Urinary bladder (tissue), 4 donors: ENCODE data around the gene LRFN5. TPM values are rescaled to one million over a fixed set of nuclear protein-coding genes. Genes with fewer than 3 reads are reported as not detected.

Experiments used
- DNase-seq: peaks from one replicate; pipeline ENCODE4 v3.0.0-alpha.2; 2015; ENCODE audit errors: extremely low spot score
- H3K27ac ChIP-seq: one replicate; pipeline ENCODE4 v1.5.1; 2013; ENCODE audit warnings: low read depth, mild to moderate bottlenecking, moderate library complexity
- H3K36me3 ChIP-seq: one replicate; pipeline ENCODE4 v1.6.1; 2013; ENCODE audit warnings: mild to moderate bottlenecking, moderate library complexity; ENCODE audit not compliant: insufficient read depth
- H3K4me1 ChIP-seq: one replicate; pipeline ENCODE4 v1.6.1; 2013; ENCODE audit warnings: mild to moderate bottlenecking, moderate library complexity; ENCODE audit not compliant: insufficient read depth
- H3K4me3 ChIP-seq: one replicate; pipeline ENCODE4 v1.5.1; 2013; ENCODE audit warnings: low read depth, low read length
- WGBS: extraction: QIAGEN DNeasy Blood & Tissue Kit; methylation state at CpG from one replicate; pipeline ENCODE4 v1.1.7; 2013; 5-methylcytosine and 5-hydroxymethylcytosine counted together
- polyA plus RNA-seq: library from polyadenylated mRNA; stranded (reverse); fragments of 200-250 nt; gene quantifications from one replicate; pipeline ENCODE4 v1.2.3, GENCODE V29; 2013
- total RNA-seq: library from RNA; depleted of rRNA; stranded (reverse); fragments of >200 nt; gene quantifications from one replicate; pipeline ENCODE4 v1.2.3, GENCODE V29; 2014
- donor health status: healthy with polysubstance abuse.
- donor health status: healthy.

LRFN5 gene
- total and polyA plus RNA-seq, 2 donors: 12.7 to 45.9 TPM

- H3K4me1 ChIP-seq: no peaks in the 10 kb centered on the region
- DNase-seq: no peak
- 77% methylated on average over 2 of the region's 2 CpGs for WGBS
- H3K27ac ChIP-seq: no peak overlapping the region
- no peaks in the 10 kb centered on the region for H3K36me3 ChIP-seq
- no peak overlapping the region for H3K4me3 ChIP-seq
Measured at GRCh38 chr14:41839661-41840060, 233.0 kb downstream of the LRFN5 start.

- Histone ChIP-seq H3K27ac (no peak overlapping the region), H3K4me3 (no peak overlapping the region), H3K36me3 (no peaks in the 10 kb centered on the region), H3K4me1 (no peaks in the 10 kb centered on the region)
- 71% methylated on average over 2 of the region's 2 CpGs for WGBS
- DNase-seq: no peak
Measured at GRCh38 chr14:41859336-41859735, 252.7 kb downstream of the LRFN5 start.

GRCh38 chr14:41860586-41860985 lies 253.9 kb downstream of the LRFN5 start:
- H3K27ac ChIP-seq: no peak overlapping the region
- H3K4me3 ChIP-seq: no peak overlapping the region
- no peaks in the 10 kb centered on the region for H3K36me3 ChIP-seq
- DNase-seq: no peak
- WGBS: 21% methylated on average over 1 of the region's 1 CpG
- no peaks in the 10 kb centered on the region for H3K4me1 ChIP-seq

- Histone ChIP-seq H3K36me3 (no peaks in the 10 kb centered on the region), H3K27ac (no peak overlapping the region), H3K4me1 (no peaks in the 10 kb centered on the region), H3K4me3 (no peak overlapping the region)
- no peak for DNase-seq
Measured at GRCh38 chr14:41865894-41866293, 259.2 kb downstream of the LRFN5 start.

- no peaks in the 10 kb centered on the region for H3K4me1 ChIP-seq
- no peak for DNase-seq
- no peak overlapping the region for H3K27ac ChIP-seq
- WGBS: 81% methylated on average over 3 of the region's 3 CpGs
- H3K36me3 ChIP-seq: no peaks in the 10 kb centered on the region
- H3K4me3 ChIP-seq: no peak overlapping the region
Measured at GRCh38 chr14:41868396-41868795, 261.7 kb downstream of the LRFN5 start.

- Histone ChIP-seq H3K27ac (no peak overlapping the region), H3K4me3 (no peak overlapping the region), H3K36me3 (no peaks in the 10 kb centered on the region), H3K4me1 (no peaks in the 10 kb centered on the region)
- peak; percentile 1 for DNase-seq
- 32% methylated on average over 4 of the region's 4 CpGs for WGBS
Measured at GRCh38 chr14:41872931-41873685, 266.4 kb downstream of the LRFN5 start.

GRCh38 chr14:41873686-41874317 lies 267.1 kb downstream of the LRFN5 start:
- H3K36me3 ChIP-seq: no peaks in the 10 kb centered on the region
- 23% methylated on average over 1 of the region's 1 CpG for WGBS
- H3K4me3 ChIP-seq: no peak overlapping the region
- no peaks in the 10 kb centered on the region for H3K4me1 ChIP-seq
- DNase-seq: peak; percentile 21
- H3K27ac ChIP-seq: no peak overlapping the region

GRCh38 chr14:41875116-41875515 lies 268.4 kb downstream of the LRFN5 start:
- 97% methylated on average over 1 of the region's 1 CpG for WGBS
- H3K27ac ChIP-seq: no peak overlapping the region
- H3K4me3 ChIP-seq: no peak overlapping the region
- no peak for DNase-seq
- H3K4me1 ChIP-seq: no peaks in the 10 kb centered on the region
- no peaks in the 10 kb centered on the region for H3K36me3 ChIP-seq

- Histone ChIP-seq H3K36me3 (no peaks in the 10 kb centered on the region), H3K4me3 (no peak overlapping the region), H3K4me1 (no peaks in the 10 kb centered on the region), H3K27ac (no peak overlapping the region)
- WGBS: 80% methylated on average over 3 of the region's 3 CpGs
- DNase-seq: no peak
Measured at GRCh38 chr14:41878321-41878720, 271.6 kb downstream of the LRFN5 start.

- WGBS: 72% methylated on average over 8 of the region's 8 CpGs
- DNase-seq: no peak
Measured at GRCh38 chr14:41891624-41892023, 284.9 kb downstream of the LRFN5 start.

GRCh38 chr14:41899416-41899815 lies 292.7 kb downstream of the LRFN5 start:
- Histone ChIP-seq H3K4me1 (no peaks in the 10 kb centered on the region), H3K27ac (no peak overlapping the region), H3K36me3 (no peaks in the 10 kb centered on the region), H3K4me3 (no peak overlapping the region)
- no peak for DNase-seq

More at GRCh38 chr14:41891624-41892023, 284.9 kb downstream of the LRFN5 start:
- Histone ChIP-seq H3K4me3 (no peak overlapping the region), H3K4me1 (no peaks in the 10 kb centered on the region), H3K36me3 (no peaks in the 10 kb centered on the region), H3K27ac (no peak overlapping the region)

GRCh38 chr14:41900644-41901043 lies 294.0 kb downstream of the LRFN5 start:
- no peak overlapping the region for H3K27ac ChIP-seq
- 78% methylated on average over 4 of the region's 4 CpGs for WGBS
- DNase-seq: no peak
- H3K4me3 ChIP-seq: no peak overlapping the region
- no peaks in the 10 kb centered on the region for H3K4me1 ChIP-seq
- H3K36me3 ChIP-seq: no peaks in the 10 kb centered on the region

- no peaks in the 10 kb centered on the region for H3K4me1 ChIP-seq
- DNase-seq: peak; percentile 13
- 33% methylated on average over 3 of the region's 3 CpGs for WGBS
- no peaks in the 10 kb centered on the region for H3K36me3 ChIP-seq
- no peak overlapping the region for H3K4me3 ChIP-seq
- H3K27ac ChIP-seq: no peak overlapping the region
Measured at GRCh38 chr14:41901089-41901488, 294.4 kb downstream of the LRFN5 start.

GRCh38 chr14:41905394-41905964 lies 298.8 kb downstream of the LRFN5 start:
- DNase-seq: no peak
- H3K27ac ChIP-seq: no peak overlapping the region
- 95% methylated on average over 9 of the region's 9 CpGs for WGBS
- no peak overlapping the region for H3K4me3 ChIP-seq
- no peaks in the 10 kb centered on the region for H3K4me1 ChIP-seq
- H3K36me3 ChIP-seq: no peaks in the 10 kb centered on the region
